ENCODE results near the gene LBHD2. TPM values are rescaled to one million over a fixed set of nuclear protein-coding genes. Genes with fewer than 3 reads are reported as not detected.

The LBHD2 gene
- total and polyA plus RNA-seq, 8 donors: not detected

DNA sequence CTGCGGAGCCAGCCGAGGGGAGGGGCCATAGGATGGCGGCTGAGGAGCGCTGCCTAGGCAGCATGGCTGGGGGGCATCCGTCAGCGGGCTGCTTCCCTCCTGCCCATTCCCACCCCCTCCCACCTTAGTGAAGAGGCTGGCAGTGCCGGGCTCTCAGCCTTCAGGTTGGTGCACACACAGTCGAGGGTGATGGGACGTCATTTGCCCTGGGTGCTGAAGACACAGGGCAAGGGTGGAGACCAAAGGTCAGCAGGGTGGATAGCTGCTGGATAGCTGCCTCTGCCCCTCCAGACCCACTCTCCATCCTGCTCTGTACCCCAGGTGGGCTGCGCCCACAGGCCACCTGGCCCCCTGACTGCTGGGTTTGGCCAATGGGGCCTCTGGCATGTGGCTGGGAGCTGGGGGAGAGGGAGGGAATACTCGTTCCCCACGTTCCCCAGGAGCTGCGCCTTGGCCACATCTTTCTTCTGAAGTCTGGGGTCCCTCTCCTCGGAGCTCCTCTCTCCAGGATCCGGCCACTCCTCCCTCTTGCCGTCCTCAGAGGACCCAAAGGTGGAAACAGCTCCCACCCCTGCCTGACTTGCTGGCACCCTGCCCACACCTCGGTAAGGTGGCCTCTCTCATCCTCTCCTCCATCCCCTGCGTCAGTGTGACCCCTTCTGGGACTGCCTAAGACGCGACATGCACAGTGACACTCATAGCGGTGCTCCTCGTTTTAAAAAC, 15.5 kb upstream of the LBHD2 start:
- H3K4me3 ChIP-seq: no peak overlapping the region
- peak overlapping the region in 1 of 2 donors; percentile 72 for H3K27ac ChIP-seq
- TF ChIP-seq, protein P1, sequence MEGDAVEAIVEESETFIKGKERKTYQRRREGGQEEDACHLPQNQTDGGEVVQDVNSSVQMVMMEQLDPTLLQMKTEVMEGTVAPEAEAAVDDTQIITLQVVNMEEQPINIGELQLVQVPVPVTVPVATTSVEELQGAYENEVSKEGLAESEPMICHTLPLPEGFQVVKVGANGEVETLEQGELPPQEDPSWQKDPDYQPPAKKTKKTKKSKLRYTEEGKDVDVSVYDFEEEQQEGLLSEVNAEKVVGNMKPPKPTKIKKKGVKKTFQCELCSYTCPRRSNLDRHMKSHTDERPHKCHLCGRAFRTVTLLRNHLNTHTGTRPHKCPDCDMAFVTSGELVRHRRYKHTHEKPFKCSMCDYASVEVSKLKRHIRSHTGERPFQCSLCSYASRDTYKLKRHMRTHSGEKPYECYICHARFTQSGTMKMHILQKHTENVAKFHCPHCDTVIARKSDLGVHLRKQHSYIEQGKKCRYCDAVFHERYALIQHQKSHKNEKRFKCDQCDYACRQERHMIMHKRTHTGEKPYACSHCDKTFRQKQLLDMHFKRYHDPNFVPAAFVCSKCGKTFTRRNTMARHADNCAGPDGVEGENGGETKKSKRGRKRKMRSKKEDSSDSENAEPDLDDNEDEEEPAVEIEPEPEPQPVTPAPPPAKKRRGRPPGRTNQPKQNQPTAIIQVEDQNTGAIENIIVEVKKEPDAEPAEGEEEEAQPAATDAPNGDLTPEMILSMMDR (IDR thresholded peaks at IDR 0.05): no peak
- no peaks in the 10 kb centered on the region for H3K9me3 ChIP-seq
- H3K27me3 ChIP-seq: no peaks in the 10 kb centered on the region
- intact Hi-C loops (cut with DNase I): no loop called here
- H3K4me1 ChIP-seq: peaks cover 0 to 32% of the 10 kb centered on the region in 2 donors
- no peak for DNase-seq
- ATAC-seq: no peak
- no peaks in the 10 kb centered on the region for H3K36me3 ChIP-seq

DNA sequence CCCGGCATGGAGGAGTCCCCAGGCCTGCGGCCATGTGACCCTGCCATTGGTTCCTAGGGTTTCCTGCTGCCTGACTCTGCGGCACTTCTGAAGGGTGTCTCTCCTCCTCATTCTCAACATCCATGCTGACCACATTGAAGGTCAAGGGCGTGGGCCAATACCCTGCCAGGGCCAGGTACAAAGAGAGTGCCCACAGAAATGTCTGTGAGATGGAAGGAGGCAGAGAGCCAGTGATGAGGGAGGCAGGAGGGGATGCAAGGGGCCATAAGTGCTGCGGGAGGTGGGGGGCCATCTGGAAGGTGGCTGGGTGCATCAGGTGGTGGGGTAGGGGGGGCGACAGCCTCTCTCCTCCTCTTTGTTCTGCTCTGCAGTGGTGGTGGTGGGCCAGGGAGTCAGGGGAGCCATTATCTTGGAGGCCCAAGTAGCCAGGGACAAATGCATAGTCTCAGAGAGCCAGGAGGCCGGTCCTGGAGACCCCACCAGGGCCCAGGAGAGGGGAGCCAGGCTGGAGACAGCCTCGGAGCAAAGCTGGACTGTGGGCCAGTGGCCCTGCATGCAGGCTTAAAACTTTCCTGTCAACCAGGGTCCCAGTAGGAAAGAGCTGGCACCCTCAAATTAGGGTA, 13.6 kb upstream of the LBHD2 start:
- Histone ChIP-seq H3K27me3 (peaks cover 0 to 7% of the 10 kb centered on the region in 2 donors), H3K4me3 (no peak overlapping the region), H3K27ac (no peak overlapping the region), H3K9me3 (no peaks in the 10 kb centered on the region), H3K4me1 (peaks cover 3 to 40% of the 10 kb centered on the region in 2 donors), H3K36me3 (no peaks in the 10 kb centered on the region)
- TF ChIP-seq, protein P1 (IDR thresholded peaks at IDR 0.05): no peak
- intact Hi-C loops (cut with DNase I): no loop called here
- DNase-seq (no peak), ATAC-seq (no peak)

GRCh38 chr14:103070971-103071542, 13.0 kb upstream of the LBHD2 start:
- H3K36me3 ChIP-seq: no peaks in the 10 kb centered on the region
- intact Hi-C loops (cut with DNase I): no loop called here
- H3K9me3 ChIP-seq: no peaks in the 10 kb centered on the region
- ATAC-seq: no peak
- TF ChIP-seq, protein P1 (IDR thresholded peaks at IDR 0.05): no peak
- peaks cover 3 to 46% of the 10 kb centered on the region in 2 donors for H3K4me1 ChIP-seq
- peaks cover 0 to 13% of the 10 kb centered on the region in 2 donors for H3K27me3 ChIP-seq
- peak overlapping the region in 1 of 2 donors; percentile 41 for H3K27ac ChIP-seq
- no peak overlapping the region for H3K4me3 ChIP-seq
- DNase-seq: peak in 1 of 4 donors; percentile 33

- Histone ChIP-seq H3K9me3 (no peaks in the 10 kb centered on the region), H3K4me1 (peaks cover 3 to 48% of the 10 kb centered on the region in 2 donors), H3K36me3 (no peaks in the 10 kb centered on the region), H3K27ac (peak overlapping the region in 1 of 2 donors; percentile 41), H3K27me3 (peaks cover 0 to 13% of the 10 kb centered on the region in 2 donors), H3K4me3 (no peak overlapping the region)
- intact Hi-C loops (cut with DNase I): no loop called here
- TF ChIP-seq, protein P1 (IDR thresholded peaks at IDR 0.05): no peak
- DNase-seq: peak in 2 of 4 donors; percentile 39 to 85
- ATAC-seq: no peak
These were observed 12.3 kb upstream of the LBHD2 start for GRCh38 chr14:103071544-103072251.
